KBM-7 (cell line): Measurements from ENCODE around the gene NSMCE1.

Source experiments
- DNase-seq: peaks from one replicate; pipeline ENCODE4 v3.0.0-alpha.2; 2015
- in situ Hi-C: fragments of 300-500 bp; cut with MboI; formaldehyde crosslinking; loops from 2 replicates; pipeline ENCODE4 v1.14.3; 2020; ENCODE audit warnings: low sequenced_read_pairs, low pct_unique_long_range_greater_than_20kb, mixed read lengths

Gene NSMCE1

DNA sequence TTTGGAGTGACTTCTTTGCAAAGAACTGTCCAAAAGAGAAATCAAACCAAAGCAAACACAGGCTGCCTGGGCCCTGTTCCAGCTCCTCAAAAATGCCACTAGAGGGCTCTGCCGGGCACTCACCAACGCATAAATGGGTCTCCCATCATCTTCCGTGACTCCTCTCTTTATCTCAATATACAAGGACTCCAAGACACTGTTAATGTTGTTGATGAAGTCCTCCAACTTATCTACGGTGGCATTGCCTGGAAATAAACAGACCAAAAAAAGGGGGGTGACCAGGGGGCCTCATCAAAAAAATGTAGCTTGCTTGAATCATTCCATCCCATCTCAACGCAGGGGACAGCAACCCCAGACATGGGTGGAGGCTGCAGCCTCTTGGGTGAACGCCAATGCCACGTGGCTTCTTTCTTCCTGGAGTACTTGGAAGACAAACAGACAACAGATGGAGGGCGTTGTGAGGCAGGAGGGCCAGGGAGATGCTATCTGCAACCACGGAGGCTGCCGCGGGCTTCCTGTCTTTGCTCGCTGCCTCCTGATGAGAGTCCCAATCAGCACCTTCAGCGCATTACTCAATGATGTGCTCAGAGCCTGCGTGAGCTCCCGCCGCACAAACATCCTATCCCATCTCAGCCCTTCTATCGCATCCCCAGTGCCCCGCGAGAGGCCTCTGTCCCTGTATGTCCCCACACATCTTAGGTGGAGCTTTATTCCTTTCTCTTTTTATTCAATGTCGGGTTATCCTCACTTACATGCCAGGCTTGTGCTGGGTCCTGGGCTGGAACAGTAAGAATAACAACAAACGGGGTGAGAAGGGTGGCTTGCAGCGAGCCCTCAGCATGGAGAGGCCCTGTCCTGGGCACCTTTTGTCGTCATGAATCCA is 33.3 kb downstream of the NSMCE1 start:
- in situ Hi-C loops, result no loop called here
- peak; percentile 99 for DNase-seq

DNA sequence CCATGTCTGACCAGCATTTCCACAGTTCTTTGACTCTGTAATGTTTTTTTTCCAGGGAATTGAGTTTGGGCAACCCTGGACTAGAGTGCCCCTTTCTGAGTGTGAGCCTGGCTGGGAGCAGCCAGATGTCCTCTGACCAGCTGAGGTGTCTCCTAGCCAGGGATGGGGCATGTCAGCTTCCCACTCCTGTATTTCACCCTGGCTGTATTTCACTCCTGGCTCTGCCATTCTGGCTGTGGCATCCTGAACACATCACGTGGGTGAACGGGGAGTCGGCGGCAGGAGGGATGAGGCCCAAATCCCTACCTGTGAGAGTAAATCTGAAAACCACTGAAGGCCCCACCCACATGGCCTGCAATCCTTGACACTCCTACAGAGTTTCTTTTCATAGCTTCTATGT is 34.0 kb downstream of the NSMCE1 start:
- no peak for DNase-seq
- in situ Hi-C loops, result no loop called here

GRCh38 chr16:27234171-27234570 is 34.4 kb downstream of the NSMCE1 start:
- no peak for DNase-seq
- in situ Hi-C loops, result no loop called here

- in situ Hi-C loops, result no loop called here
- DNase-seq, result no peak
Measured at GRCh38 chr16:27233731-27234130, 34.8 kb downstream of the NSMCE1 start.

DNA sequence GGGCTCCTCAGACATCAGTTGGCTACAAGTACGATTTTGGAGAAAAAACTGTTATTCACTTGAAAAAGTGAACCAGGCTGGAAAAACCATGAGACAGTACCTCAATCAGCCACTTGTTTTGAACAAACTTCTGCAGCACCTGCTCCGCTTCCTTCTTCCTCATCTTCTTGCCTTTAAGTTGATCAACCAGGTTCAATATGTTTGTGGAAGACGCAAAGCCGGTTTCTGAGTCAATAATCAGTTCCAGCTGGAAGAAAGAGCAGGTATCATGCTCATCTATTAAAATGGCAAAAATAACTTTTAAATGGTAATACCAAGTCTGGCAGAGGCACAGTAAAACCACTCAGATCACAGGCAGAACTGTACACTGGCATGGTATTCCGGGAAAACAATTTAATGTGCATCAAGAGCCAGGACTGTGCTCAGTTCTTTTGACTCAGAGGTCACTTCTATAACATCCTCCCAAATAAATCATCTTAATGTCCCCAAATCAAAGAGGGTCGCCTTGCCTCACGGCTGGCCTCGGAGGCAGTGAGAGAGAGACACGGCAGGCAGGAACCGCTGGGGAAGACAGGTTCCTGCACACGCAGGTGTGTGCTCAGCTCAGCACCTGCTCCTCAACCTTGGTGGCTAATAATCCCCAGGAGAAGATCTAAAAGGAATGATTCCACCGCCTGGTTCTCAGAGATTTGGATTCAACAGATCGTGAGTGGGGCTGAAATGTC is 35.5 kb downstream of the NSMCE1 start:
- DNase-seq, result no peak
- in situ Hi-C loops, result no loop called here

- in situ Hi-C loops, result no loop called here
- DNase-seq, result peak; percentile 75
Measured at GRCh38 chr16:27232061-27232900, 36.3 kb downstream of the NSMCE1 start.

GRCh38 chr16:27231692-27232060 is 36.9 kb downstream of the NSMCE1 start:
- in situ Hi-C loops, result no loop called here
- no peak for DNase-seq

GRCh38 chr16:27230562-27231001 is 38.0 kb downstream of the NSMCE1 start:
- in situ Hi-C loops, result no loop called here
- peak; percentile 75 for DNase-seq

DNA sequence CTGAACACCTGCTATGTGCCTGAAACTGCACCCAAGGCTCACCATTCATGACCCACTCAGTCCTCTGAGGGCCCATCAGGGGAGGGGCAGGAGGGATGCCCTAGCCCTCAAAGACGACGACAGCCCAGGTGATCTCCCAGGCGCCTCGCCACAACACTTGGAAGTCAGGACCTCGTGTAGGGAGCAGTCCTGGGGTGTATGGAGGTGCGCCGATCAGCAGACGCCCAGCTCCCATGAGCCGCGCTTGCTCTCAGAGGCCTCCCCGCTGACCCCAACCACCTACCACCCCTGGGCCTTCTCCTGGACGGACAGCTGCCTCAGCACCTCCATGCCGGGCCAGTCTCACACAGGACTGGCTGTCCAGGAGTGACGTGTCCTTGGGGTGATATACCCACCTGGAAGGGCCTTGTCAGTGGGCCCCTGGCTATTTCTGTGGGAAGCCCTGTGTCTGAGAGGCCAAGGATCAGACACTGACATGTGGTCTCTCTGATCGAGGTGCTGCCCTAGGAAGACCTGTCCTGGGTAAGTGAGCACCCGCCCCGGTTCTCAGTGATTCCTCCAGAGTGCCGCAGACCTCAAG is 38.6 kb downstream of the NSMCE1 start:
- in situ Hi-C loops, result no loop called here
- no peak for DNase-seq

DNA sequence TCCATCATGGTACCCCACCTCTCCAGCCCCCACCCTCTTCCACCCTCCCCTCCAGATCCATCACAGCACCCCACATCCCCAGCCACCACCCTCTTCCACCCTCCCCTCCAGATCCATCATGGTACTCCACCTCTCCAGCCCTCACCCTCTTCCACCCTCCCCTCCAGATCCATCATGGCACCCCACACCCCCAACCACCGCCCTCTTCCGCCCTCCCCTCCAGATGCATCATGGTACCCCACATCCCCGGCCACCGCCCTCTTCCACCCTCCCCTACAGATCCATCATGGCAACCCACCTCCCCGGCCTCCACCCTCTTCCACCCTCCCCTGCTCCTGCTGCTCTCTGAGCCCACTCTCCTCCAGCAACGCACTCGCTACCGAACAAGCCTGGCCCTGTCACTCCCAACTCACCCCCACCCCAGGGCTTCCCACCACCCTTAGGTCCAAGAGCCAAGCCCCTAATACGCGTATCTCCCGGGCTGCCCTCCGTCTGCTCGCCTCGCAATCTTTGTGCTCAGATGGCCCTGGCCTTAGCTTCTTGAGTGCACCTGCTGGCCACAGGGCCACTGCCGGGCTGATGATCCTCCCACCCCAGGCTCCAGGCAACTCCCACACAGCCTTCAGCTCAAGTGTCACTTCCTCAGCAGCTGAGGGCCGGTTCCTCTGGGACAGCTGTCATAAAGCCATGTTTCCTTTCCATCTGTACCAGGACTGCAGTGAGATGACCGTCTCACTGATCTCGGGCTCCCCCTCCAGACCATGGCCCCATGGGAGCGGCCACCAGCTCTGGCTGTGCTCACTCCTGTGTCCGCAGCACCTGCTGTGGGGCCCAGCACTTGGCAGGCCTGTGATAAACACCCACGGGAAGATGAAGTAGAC is 39.7 kb downstream of the NSMCE1 start:
- in situ Hi-C loops, result no loop called here
- peak; percentile 73 for DNase-seq

DNA sequence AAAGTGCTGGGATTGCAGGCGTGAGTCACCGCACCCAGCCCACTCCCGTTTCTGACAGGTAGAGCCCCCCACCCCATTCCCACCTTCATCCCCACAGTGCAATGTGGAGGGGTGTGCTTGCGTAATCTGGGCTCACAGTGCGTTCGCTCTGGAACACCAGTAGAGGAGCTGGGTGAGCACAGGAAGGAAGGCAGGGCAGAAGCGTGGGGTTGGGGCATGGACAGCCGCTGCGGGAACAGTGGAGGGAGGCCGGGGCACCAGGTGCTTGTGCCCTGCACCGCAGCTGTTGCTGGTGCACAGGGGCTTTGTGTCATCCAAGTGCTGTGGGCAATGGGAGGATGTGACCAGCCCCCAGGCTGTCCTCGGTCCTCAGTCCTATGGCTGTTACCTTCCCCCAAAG is 40.5 kb downstream of the NSMCE1 start:
- no peak for DNase-seq
- in situ Hi-C loops, result no loop called here

DNA sequence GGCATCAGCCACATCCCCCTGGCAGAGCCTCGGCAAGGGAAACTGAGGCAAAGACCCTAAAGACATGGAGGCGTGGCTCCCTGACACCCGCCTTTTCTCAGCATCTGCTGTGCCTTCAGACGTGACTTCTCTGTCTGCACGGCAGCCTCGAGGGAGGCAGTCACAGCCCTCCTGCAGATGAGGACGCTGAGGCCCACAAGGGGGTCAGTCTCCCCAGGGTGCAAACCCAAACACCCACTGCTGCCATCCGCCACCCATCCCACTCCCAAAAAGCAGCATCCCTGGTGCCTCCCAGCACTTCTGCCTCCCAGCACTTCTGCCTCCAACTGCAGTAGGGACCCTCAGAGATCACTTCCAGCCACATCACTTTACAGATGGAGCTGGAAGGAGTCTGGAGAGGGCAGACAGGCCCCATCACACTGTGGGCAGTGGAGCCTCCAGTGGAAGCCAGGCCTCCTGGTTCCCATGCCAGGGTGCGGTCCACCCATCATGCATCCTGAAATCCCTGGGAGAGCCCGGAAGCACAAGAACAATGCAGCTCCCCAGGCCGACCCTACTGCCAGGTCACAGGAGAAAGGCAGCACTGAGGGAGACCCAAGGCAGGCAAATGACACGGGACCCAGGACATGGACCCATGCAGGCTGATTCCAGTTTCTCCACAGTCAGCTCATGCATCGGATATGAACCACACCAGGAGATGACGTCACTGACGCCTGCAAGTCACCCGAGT is 41.4 kb downstream of the NSMCE1 start:
- DNase-seq, result no peak
- in situ Hi-C loops, result no loop called here

- in situ Hi-C loops, result no loop called here
- no peak for DNase-seq
Measured at GRCh38 chr16:27226476-27226875, 42.1 kb downstream of the NSMCE1 start.

DNA sequence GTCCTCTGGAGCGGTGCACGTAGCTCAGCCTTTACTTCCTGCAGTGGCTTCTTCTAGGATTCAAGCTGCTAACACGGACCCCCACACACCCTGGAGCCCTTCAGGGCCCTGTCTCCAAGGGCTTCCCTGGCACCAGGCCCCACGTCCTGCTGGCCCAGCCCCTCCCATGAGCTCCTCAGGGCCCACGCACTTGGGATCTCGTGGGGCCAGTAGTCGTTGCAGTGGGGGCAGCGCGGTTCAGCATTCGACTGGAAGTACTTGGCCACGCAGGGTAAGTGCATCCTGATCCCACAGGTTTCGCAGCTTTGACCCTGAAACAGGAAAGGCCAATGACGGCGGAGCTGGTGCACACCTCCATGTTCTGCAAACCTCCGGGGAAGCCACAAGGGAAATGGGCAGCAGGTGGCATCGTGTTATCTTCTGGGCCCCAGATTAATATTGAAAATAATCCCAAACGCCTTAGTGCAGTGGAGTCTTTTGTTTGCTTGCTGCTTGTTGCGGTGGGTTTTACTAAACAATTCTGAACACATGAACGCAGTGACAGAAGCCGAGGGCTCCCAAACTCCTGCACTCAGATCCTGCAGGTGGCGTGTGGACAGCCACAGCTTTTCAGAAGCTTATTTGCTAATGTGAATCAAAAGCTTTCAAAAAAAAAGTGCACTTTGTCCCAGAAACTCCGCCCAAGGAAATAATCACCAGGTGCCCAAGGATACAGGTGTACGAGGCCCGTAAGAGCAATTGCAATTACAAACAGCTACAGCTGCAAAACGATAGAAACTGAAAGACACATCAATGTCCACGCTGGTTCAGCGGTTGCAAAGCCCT is 42.8 kb downstream of the NSMCE1 start:
- no peak for DNase-seq
- in situ Hi-C loops, result no loop called here

DNA sequence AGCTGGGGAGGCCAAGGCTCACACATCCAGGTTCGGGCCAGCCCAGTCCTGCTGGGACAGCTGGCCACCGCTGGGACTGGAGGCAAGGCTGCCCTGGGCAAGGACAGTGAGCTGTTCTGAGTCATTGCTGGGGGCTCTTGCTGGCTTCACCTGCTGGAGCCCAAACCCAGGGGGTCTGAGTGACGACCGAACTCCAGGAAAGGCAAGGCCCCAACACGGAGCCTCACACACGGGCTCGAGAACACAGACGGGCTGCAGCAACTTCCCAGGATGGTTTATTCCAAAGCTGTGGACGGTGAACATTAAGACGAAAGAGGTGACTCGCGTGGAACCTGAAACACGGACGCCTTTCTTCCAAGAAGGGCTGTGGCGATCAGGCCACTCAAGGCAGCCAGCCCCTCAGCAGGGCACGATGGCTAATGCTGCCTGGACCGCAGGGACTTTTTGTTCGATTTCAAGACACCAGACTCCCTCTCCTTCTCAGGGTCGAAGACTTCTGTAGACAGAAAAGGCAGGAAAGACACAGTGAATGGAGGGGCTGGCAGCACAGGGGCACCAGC is 43.8 kb downstream of the NSMCE1 start:
- DNase-seq, result no peak
- in situ Hi-C loops, result no loop called here

DNA sequence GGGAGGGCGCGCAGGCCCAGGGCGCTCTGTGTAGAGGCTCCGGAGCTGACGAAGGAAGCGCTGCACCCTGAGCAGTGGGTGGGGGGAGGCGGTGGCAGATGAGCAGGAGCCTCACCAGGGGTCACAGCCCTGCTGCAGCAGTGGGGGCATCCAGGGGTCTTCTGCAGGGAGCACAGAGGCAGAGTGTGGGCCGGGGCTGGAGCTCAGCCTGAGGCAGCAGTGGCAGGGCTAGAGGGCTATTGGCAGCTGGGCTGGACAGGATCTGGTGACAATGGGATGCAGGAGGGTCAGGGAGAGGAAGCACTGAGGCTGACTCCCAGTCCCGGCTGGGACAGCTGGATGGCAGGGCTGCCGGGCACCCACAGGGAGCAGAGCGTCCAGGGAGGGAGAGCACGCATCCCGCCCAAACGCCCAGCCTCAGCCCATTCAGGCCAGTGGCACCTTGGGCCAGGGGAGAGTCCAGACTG is 44.3 kb downstream of the NSMCE1 start:
- DNase-seq, result no peak

GRCh38 chr16:27223701-27224100 is 44.9 kb downstream of the NSMCE1 start:
- DNase-seq, result no peak
- in situ Hi-C loops, result no loop called here

More for the DNA sequence above, 44.3 kb downstream of the NSMCE1 start:
- in situ Hi-C loops, result no loop called here
